HEK293 (cell line): ENCODE results near the gene MASP1.

Experiments
- CTCF ChIA-PET: fragments of 350-600 bp; formaldehyde crosslinking; extraction: SDS; loops from one replicate; lab custom pipeline; 2021; ENCODE audit warnings: antibody characterized with exemption; lab: Yijun Ruan, JAX
- POLR2A ChIA-PET: fragments of 300-600 bp; formaldehyde crosslinking; extraction: SDS; loops from one replicate; lab custom pipeline; 2020; ENCODE audit warnings: antibody characterized with exemption, inconsistent platforms; lab: Yijun Ruan, JAX
- H3K27ac ChIP-seq: fragments of 200-500 bp; sonication (Bioruptor generic); 2 replicates; pipeline ENCODE4 v1.5.1; 2014; ENCODE audit warnings: low read depth, low read length, control low read depth, inconsistent platforms; ENCODE audit errors: extremely low read depth
- H3K36me3 ChIP-seq, 2 experiments: fragments of 200-500 bp in 1 of 2; sonication (Bioruptor generic) in 1 of 2; 1 replicate in 1 of 2; 2 replicates in 1 of 2; pipeline ENCODE4 v1.5.1; 2014 to 2017; ENCODE audit warnings: inconsistent platforms in 2 of 2, low read length in 2 of 2; ENCODE audit not compliant: control insufficient read depth in 2 of 2, insufficient read depth in 1 of 2
- H3K4me1 ChIP-seq: fragments of 200-500 bp; sonication (Bioruptor generic); 2 replicates; pipeline ENCODE4 v1.5.1; 2014; ENCODE audit warnings: mild to moderate bottlenecking, low read length, inconsistent platforms; ENCODE audit not compliant: control insufficient read depth, insufficient read depth
- H3K4me3 ChIP-seq: 2 replicates; pipeline ENCODE4 v1.5.1; 2011; ENCODE audit warnings: low read depth, mild to moderate bottlenecking, control low read depth, low read length, moderate library complexity
- H3K9me3 ChIP-seq: fragments of 200-500 bp; sonication (Bioruptor generic); 2 replicates; pipeline ENCODE4 v1.5.1; 2014; ENCODE audit warnings: low read depth, low read length, inconsistent platforms; ENCODE audit not compliant: control insufficient read depth, insufficient read depth
- BCL11B ChIP-seq: fragments of 450-650 bp; formaldehyde crosslinking; IDR thresholded peaks from 2 replicates; pipeline ENCODE4 v1.5.1; 2016; ENCODE audit warnings: low read depth, missing biosample characterization, missing genetic modification characterization
- GLI4 ChIP-seq: fragments of 450-650 bp; formaldehyde crosslinking; IDR thresholded peaks from 2 replicates; pipeline ENCODE4 v1.5.1; 2016; ENCODE audit warnings: missing biosample characterization, missing genetic modification characterization
- KLF9 ChIP-seq: fragments of 450-650 bp; formaldehyde crosslinking; IDR thresholded peaks from 2 replicates; pipeline ENCODE4 v1.5.1; 2016; ENCODE audit warnings: missing biosample characterization, missing genetic modification characterization, low read depth
- MYNN ChIP-seq: fragments of 450-650 bp; formaldehyde crosslinking; IDR thresholded peaks from 2 replicates; pipeline ENCODE4 v1.5.1; 2016; ENCODE audit warnings: missing biosample characterization, missing genetic modification characterization, borderline replicate concordance
- REPIN1 ChIP-seq: fragments of 450-650 bp; formaldehyde crosslinking; IDR thresholded peaks from 2 replicates; pipeline ENCODE4 v1.5.1; 2017; ENCODE audit warnings: missing biosample characterization, missing genetic modification characterization, low read depth
- TCF7L2 ChIP-seq: IDR thresholded peaks from 2 replicates; pipeline ENCODE4 v1.6.1; 2011; ENCODE audit warnings: low read depth, mild to moderate bottlenecking, inconsistent platforms, low read length, moderate library complexity, borderline replicate concordance
- TRIM28 ChIP-seq: IDR thresholded peaks from 2 replicates; pipeline ENCODE4 v1.6.1; 2011; ENCODE audit warnings: low read length, control low read depth, borderline replicate concordance
- ZBTB21 ChIP-seq: fragments of 450-650 bp; formaldehyde crosslinking; IDR thresholded peaks from 2 replicates; pipeline ENCODE4 v1.5.1; 2017; ENCODE audit warnings: missing biosample characterization, missing genetic modification characterization
- ZBTB44 ChIP-seq: fragments of 450-650 bp; IDR thresholded peaks from 2 replicates; pipeline ENCODE4 v1.5.1; 2018; ENCODE audit warnings: missing biosample characterization, mild to moderate bottlenecking, missing genetic modification characterization
- ZNF155 ChIP-seq: fragments of 450-650 bp; formaldehyde crosslinking; IDR thresholded peaks from 2 replicates; pipeline ENCODE4 v1.5.1; 2016; ENCODE audit warnings: missing biosample characterization, missing genetic modification characterization
- ZNF184 ChIP-seq: fragments of 450-650 bp; IDR thresholded peaks from 2 replicates; pipeline ENCODE4 v1.5.1; 2018; ENCODE audit warnings: missing biosample characterization, mild to moderate bottlenecking, missing genetic modification characterization
- ZNF19 ChIP-seq: fragments of 450-650 bp; formaldehyde crosslinking; IDR thresholded peaks from 2 replicates; pipeline ENCODE4; 2016; ENCODE audit warnings: missing biosample characterization, missing genetic modification characterization, low read depth
- ZNF214 ChIP-seq: fragments of 450-650 bp; formaldehyde crosslinking; IDR thresholded peaks from 2 replicates; pipeline ENCODE4 v1.5.1; 2017; ENCODE audit warnings: missing biosample characterization, mild to moderate bottlenecking, missing genetic modification characterization, borderline replicate concordance
- ZNF350 ChIP-seq: fragments of 450-650 bp; formaldehyde crosslinking; IDR thresholded peaks from 2 replicates; pipeline ENCODE4 v1.5.0; 2017; ENCODE audit warnings: missing biosample characterization, mild to moderate bottlenecking, missing genetic modification characterization
- ZNF37A ChIP-seq: fragments of 450-650 bp; IDR thresholded peaks from 2 replicates; pipeline ENCODE4 v1.5.1; 2018; ENCODE audit warnings: missing biosample characterization, missing genetic modification characterization
- ZNF391 ChIP-seq: fragments of 450-650 bp; formaldehyde crosslinking; IDR thresholded peaks from 2 replicates; pipeline ENCODE4 v1.5.1; 2016; ENCODE audit warnings: low read depth, missing biosample characterization, missing genetic modification characterization, borderline replicate concordance
- ZNF398 ChIP-seq: fragments of 450-650 bp; formaldehyde crosslinking; IDR thresholded peaks from 2 replicates; pipeline ENCODE4 v1.5.1; 2017; ENCODE audit warnings: missing biosample characterization, missing genetic modification characterization
- ZNF423 ChIP-seq: fragments of 450-650 bp; formaldehyde crosslinking; IDR thresholded peaks from 2 replicates; pipeline ENCODE4 v1.5.1; 2016; ENCODE audit warnings: missing biosample characterization, missing genetic modification characterization
- ZNF473 ChIP-seq: fragments of 450-650 bp; formaldehyde crosslinking; IDR thresholded peaks from 2 replicates; pipeline ENCODE4 v1.5.1; 2017; ENCODE audit warnings: missing biosample characterization, missing genetic modification characterization
- ZNF544 ChIP-seq: fragments of 450-650 bp; formaldehyde crosslinking; IDR thresholded peaks from 2 replicates; pipeline ENCODE4 v1.5.0; 2017; ENCODE audit warnings: missing biosample characterization, missing genetic modification characterization
- ZNF548 ChIP-seq: fragments of 450-650 bp; formaldehyde crosslinking; IDR thresholded peaks from 2 replicates; pipeline ENCODE4 v1.5.1; 2016; ENCODE audit warnings: missing biosample characterization, missing genetic modification characterization
- ZNF629 ChIP-seq: fragments of 450-650 bp; formaldehyde crosslinking; IDR thresholded peaks from 2 replicates; pipeline ENCODE4 v1.5.1; 2017; ENCODE audit warnings: missing biosample characterization, missing genetic modification characterization
- ZNF654 ChIP-seq: fragments of 450-650 bp; formaldehyde crosslinking; IDR thresholded peaks from 2 replicates; pipeline ENCODE4 v1.5.1; 2016; ENCODE audit warnings: low read depth, missing biosample characterization, missing genetic modification characterization
- ZNF670 ChIP-seq: fragments of 450-650 bp; formaldehyde crosslinking; IDR thresholded peaks from 2 replicates; pipeline ENCODE4 v1.5.1; 2016; ENCODE audit warnings: missing biosample characterization, missing genetic modification characterization, low read depth

MASP1 gene

GRCh38 chr3:187274977-187275338 is 16.6 kb downstream of the MASP1 start:
- CTCF ChIA-PET, result interaction anchor here (0.6 to 0.7 kb wide), 2 partner anchors 56 to 404 kb away, joined by 3 to 4 read pairs; no protein-coding TSS in a partner anchor
- Histone ChIP-seq H3K27ac (no peak overlapping the region), H3K4me3 (no peak overlapping the region), H3K4me1 (no peaks in the 10 kb centered on the region), H3K36me3 (no peaks in the 10 kb centered on the region), H3K9me3 (no peaks in the 10 kb centered on the region)
- POLR2A ChIA-PET, result no interaction called here
- TF ChIP-seq ZNF423 (no peak), ZNF184 (tag by site-specific recombination) (no peak), MYNN (tag by site-specific recombination) (no peak), ZNF155 (tag by site-specific recombination) (no peak), ZNF350 (tag by site-specific recombination) (no peak), GLI4 (tag by site-specific recombination) (no peak), BCL11B (tag by site-specific recombination) (no peak), ZBTB21 (tag by site-specific recombination) (no peak), ZNF214 (no peak), ZNF670 (tag by site-specific recombination) (no peak), KLF9 (tag by site-specific recombination) (no peak), REPIN1 (tag by site-specific recombination) (no peak)

GRCh38 chr3:187274315-187274976 is 17.1 kb downstream of the MASP1 start:
- ChIA-PET CTCF (interaction anchor here (0.6 kb wide), 1 partner anchor 1570 kb away, joined by 3 read pairs; no protein-coding TSS in a partner anchor), POLR2A (no interaction called here)
- no peak overlapping the region for H3K4me3 ChIP-seq

More at GRCh38 chr3:187274315-187274976, 17.1 kb downstream of the MASP1 start:
- H3K27ac ChIP-seq, result no peak overlapping the region
- TF ChIP-seq ZNF398 (tag by site-specific recombination) (no peak), ZNF670 (tag by site-specific recombination) (no peak), ZNF391 (tag by site-specific recombination) (no peak), ZBTB44 (tag by site-specific recombination) (no peak), ZNF654 (tag by site-specific recombination) (no peak), ZNF473 (tag by site-specific recombination) (no peak), ZNF629 (tag by site-specific recombination) (no peak), TCF7L2 (no peak), MYNN (tag by site-specific recombination) (no peak), ZNF184 (tag by site-specific recombination) (no peak), ZNF544 (no peak), ZNF548 (tag by site-specific recombination) (no peak), TRIM28 (no peak), ZNF19 (tag by site-specific recombination) (no peak), ZNF37A (no peak)
- TF ChIP-seq, all 188 proteins: peak for 0
- Histone ChIP-seq H3K4me1 (no peaks in the 10 kb centered on the region), H3K9me3 (no peaks in the 10 kb centered on the region), H3K36me3 (no peaks in the 10 kb centered on the region)
